ENCODE results near the gene KIAA1191.

- TF ChIP-seq TOX (CRISPR knock-in tag; IDR thresholded peaks at IDR 0.05; ENCODE audit: borderline replicate concordance) (no peak), CREB5 (CRISPR knock-in tag; IDR thresholded peaks at IDR 0.05; ENCODE audit: low read depth) (no peak), ZFP30 (CRISPR knock-in tag; IDR thresholded peaks at IDR 0.05) (no peak), PATZ1 (CRISPR knock-in tag; IDR thresholded peaks at IDR 0.05; ENCODE audit: borderline replicate concordance) (no peak), SNAI2 (CRISPR knock-in tag; IDR thresholded peaks at IDR 0.05) (no peak), ISL1 (CRISPR knock-in tag; IDR thresholded peaks at IDR 0.05) (no peak), ARNTL (CRISPR knock-in tag; IDR thresholded peaks at IDR 0.05; ENCODE audit: borderline replicate concordance, low read depth) (no peak), CSDC2 (CRISPR knock-in tag; IDR thresholded peaks at IDR 0.05) (no peak), ZNF8 (CRISPR knock-in tag; IDR thresholded peaks at IDR 0.05) (no peak), ZNF70 (CRISPR knock-in tag; IDR thresholded peaks at IDR 0.05) (no peak), TCF4 (CRISPR knock-in tag; IDR thresholded peaks at IDR 0.05; ENCODE audit: borderline replicate concordance) (no peak), OSR1 (CRISPR knock-in tag; IDR thresholded peaks at IDR 0.05) (no peak)
Measured at GRCh38 chr5:176342158-176342483, 19.4 kb downstream of the KIAA1191 start.
